GM23338 (cell line): Measurements from ENCODE around the gene RSL1D1. TPM values are rescaled to one million over a fixed set of nuclear protein-coding genes. Genes with fewer than 3 reads are reported as not detected.

Experiments
- ATAC-seq: fragments of 200-7000 bp; cut with Tn5 transposase; 3 replicates; pipeline ENCODE4 v1.9.1; 2020
- DNase-seq: peaks from one replicate; pipeline ENCODE4 v3.0.0-alpha.2; 2015; ENCODE audit warnings: low spot score
- H2AFZ ChIP-seq: fragments of 200-600 bp; sonication (generic); 2 replicates; pipeline ENCODE4 v1.8.0; 2016; ENCODE audit warnings: antibody characterized with exemption, mild to moderate bottlenecking, moderate library complexity
- H3F3A ChIP-seq: fragments of 200-600 bp; sonication (generic); replicated peaks from 2 replicates; pipeline ENCODE4 v1.8.0; 2017; ENCODE audit warnings: antibody characterized with exemption, mixed run types, low read depth
- H3K27ac ChIP-seq: fragments of 200-600 bp; sonication (generic); 2 replicates; pipeline ENCODE4 v1.6.1; 2016; ENCODE audit warnings: low read depth
- H3K27me3 ChIP-seq: fragments of 200-600 bp; sonication (generic); 2 replicates; pipeline ENCODE4 v1.8.0; 2016; ENCODE audit warnings: mild to moderate bottlenecking, mixed run types, moderate library complexity; ENCODE audit not compliant: insufficient read depth
- H3K36me3 ChIP-seq: fragments of 200-600 bp; sonication (generic); 2 replicates; pipeline ENCODE4 v1.8.0; 2016; ENCODE audit warnings: mild to moderate bottlenecking; ENCODE audit not compliant: insufficient read depth
- H3K4me1 ChIP-seq: fragments of 200-600 bp; sonication (generic); 2 replicates; pipeline ENCODE4 v1.8.0; 2016; ENCODE audit warnings: mild to moderate bottlenecking, moderate library complexity; ENCODE audit not compliant: insufficient read depth
- H3K4me2 ChIP-seq: fragments of 200-600 bp; sonication (generic); 2 replicates; pipeline ENCODE4 v1.7.1; 2017; ENCODE audit warnings: mixed run types
- H3K4me3 ChIP-seq: fragments of 200-600 bp; sonication (generic); 2 replicates; pipeline ENCODE4 v1.6.1; 2016; ENCODE audit warnings: mixed run types
- H3K79me2 ChIP-seq: fragments of 200-600 bp; sonication (generic); replicated peaks from 2 replicates; pipeline ENCODE4 v1.8.0; 2017; ENCODE audit warnings: mild to moderate bottlenecking; ENCODE audit not compliant: insufficient read depth
- H3K9me2 ChIP-seq: fragments of 200-600 bp; sonication (generic); 2 replicates; pipeline ENCODE4 v1.8.0; 2017; ENCODE audit not compliant: insufficient read depth
- H4K20me1 ChIP-seq: fragments of 200-600 bp; sonication (generic); replicated peaks from 2 replicates; pipeline ENCODE4 v1.8.0; 2017; ENCODE audit warnings: mild to moderate bottlenecking; ENCODE audit not compliant: insufficient read depth
- H3K27ac Mint-ChIP-seq: 2 replicates; pipeline ENCODE4 v1.8.0; 2020; ENCODE audit warnings: inconsistent platforms, mild to moderate bottlenecking, moderate library complexity, mixed read lengths
- H3K27me3 Mint-ChIP-seq: 3 replicates; pipeline ENCODE4 v1.8.0; 2022; ENCODE audit warnings: low read depth, mild to moderate bottlenecking, moderate library complexity, mixed read lengths, inconsistent platforms; ENCODE audit not compliant: insufficient read depth, poor library complexity
- H3K36me3 Mint-ChIP-seq: 3 replicates; pipeline ENCODE4 v1.8.0; 2021; ENCODE audit warnings: low read depth, mild to moderate bottlenecking, inconsistent platforms, moderate library complexity, mixed read lengths
- H3K4me1 Mint-ChIP-seq: 3 replicates; pipeline ENCODE4 v1.8.0; 2020; ENCODE audit warnings: mild to moderate bottlenecking, inconsistent platforms, mixed read lengths
- H3K4me3 Mint-ChIP-seq: 3 replicates; pipeline ENCODE4 v1.8.0; 2021; ENCODE audit warnings: moderate library complexity, mild to moderate bottlenecking, inconsistent platforms, mixed read lengths
- H3K9me3 Mint-ChIP-seq: 3 replicates; pipeline ENCODE4 v1.8.0; 2020; ENCODE audit warnings: moderate library complexity, mild to moderate bottlenecking, inconsistent platforms, mixed read lengths
- CREB1 ChIP-seq: fragments of 250-450 bp; sonication (Bioruptor Pico); IDR thresholded peaks from 2 replicates; pipeline ENCODE4 v1.5.0; 2020; ENCODE audit warnings: low read depth, mild to moderate bottlenecking, moderate library complexity
- CTCF ChIP-seq, 2 experiments: fragments of 200-600 bp in 1 of 2; sonication (generic) in 1 of 2; conservative IDR thresholded peaks; 2 replicates each; pipeline versions ENCODE4 v1.5.1 to v1.6.1; 2016 to 2017; ENCODE audit warnings: antibody characterized with exemption in 2 of 2, low read depth in 2 of 2, mild to moderate bottlenecking in 2 of 2, moderate library complexity in 1 of 2
- ETS1 ChIP-seq: IDR thresholded peaks from 2 replicates; pipeline ENCODE4 v1.6.1; 2016; ENCODE audit warnings: antibody characterized with exemption
- EZH2phosphoT487 ChIP-seq: fragments of 200-600 bp; sonication (generic); IDR thresholded peaks from one replicate; pipeline ENCODE4 v1.8.1; 2018; ENCODE audit warnings: antibody characterized with exemption; ENCODE audit not compliant: unreplicated experiment
- JUNB ChIP-seq: IDR thresholded peaks from one replicate; pipeline ENCODE4 v1.6.1; 2016; ENCODE audit warnings: antibody characterized with exemption; ENCODE audit not compliant: unreplicated experiment
- NANOG ChIP-seq: IDR thresholded peaks from 2 replicates; pipeline ENCODE4 v1.6.1; 2016; ENCODE audit warnings: antibody characterized with exemption, borderline replicate concordance
- POLR2AphosphoS5 ChIP-seq: IDR thresholded peaks from 2 replicates; pipeline ENCODE4 v1.6.1; 2016; ENCODE audit warnings: antibody characterized with exemption, low read depth
- STAT1 ChIP-seq: IDR thresholded peaks from one replicate; pipeline ENCODE4 v1.6.1; 2016; ENCODE audit warnings: antibody characterized with exemption; ENCODE audit not compliant: unreplicated experiment
- ZNF114 ChIP-seq: fragments of 250-450 bp; sonication (Bioruptor Pico); IDR thresholded peaks from 2 replicates; pipeline ENCODE4 v1.5.0; 2020; ENCODE audit warnings: mild to moderate bottlenecking, moderate library complexity
- polyA plus RNA-seq: library from polyadenylated mRNA; unstranded; fragments of >200 nt; fragmentation: Nextera tagmentation; extraction: Ambion mirVana; gene quantifications from 2 replicates; pipeline ENCODE4 v1.2.1, GENCODE V29; 2016
- total RNA-seq: library from RNA; depleted of rRNA; stranded (reverse); fragments of >200 nt; shearing (Covaris generic); gene quantifications from 2 replicates; pipeline ENCODE4 v1.2.3, GENCODE V29; 2014

Gene RSL1D1
- total and polyA plus RNA-seq, 2 experiments from 2014 or later: 298 to 495 TPM

- H3K9me2 ChIP-seq: no peaks in the 10 kb centered on the region
- ATAC-seq (no peak), DNase-seq (no peak)
- no peaks in the 10 kb centered on the region for H4K20me1 ChIP-seq
- no peaks in the 10 kb centered on the region for H3F3A ChIP-seq
- TF ChIP-seq JUNB: no peak
- TF ChIP-seq POLR2AphosphoS5: no peak
- no peak for TF ChIP-seq STAT1
- TF ChIP-seq NANOG: no peak
- no peak for TF ChIP-seq CREB1 (CRISPR knock-in tag)
- no peak for TF ChIP-seq ETS1
- no peak for TF ChIP-seq EZH2phosphoT487
- no peak for TF ChIP-seq CTCF (conservative IDR thresholded peaks at IDR 0.05; ENCODE audit: low read depth in 2 of 2)
- no peak for TF ChIP-seq ZNF114 (CRISPR knock-in tag)
- H3K27ac ChIP-seq: no peak overlapping the region
- Mint-ChIP-seq H3K27me3 (no peaks in the 10 kb centered on the region), H3K4me3 (no peak overlapping the region), H3K36me3 (no peaks in the 10 kb centered on the region), H3K9me3 (no peaks in the 10 kb centered on the region), H3K27ac (no peak overlapping the region), H3K4me1 (no peaks in the 10 kb centered on the region)
- no peaks in the 10 kb centered on the region for H3K4me1 ChIP-seq
- peaks cover 16% of the 10 kb centered on the region; the same call in 1 of the 2 replicates for H3K79me2 ChIP-seq
- no peak overlapping the region for H3K4me3 ChIP-seq
- H3K4me2 ChIP-seq: no peak overlapping the region
- no peaks in the 10 kb centered on the region for H3K36me3 ChIP-seq
- H3K27me3 ChIP-seq: no peaks in the 10 kb centered on the region
- no peak overlapping the region for H2AFZ ChIP-seq
Observed at GRCh38 chr16:11862489-11862888, 11.1 kb upstream of the RSL1D1 start.

GRCh38 chr16:11857161-11857560, 5.8 kb upstream of the RSL1D1 start:
- Histone ChIP-seq H3K27me3 (no peaks in the 10 kb centered on the region), H3K4me2 (no peak overlapping the region), H3K4me3 (no peak overlapping the region), H3K9me2 (no peaks in the 10 kb centered on the region), H3F3A (no peaks in the 10 kb centered on the region), H3K4me1 (no peaks in the 10 kb centered on the region), H3K36me3 (no peaks in the 10 kb centered on the region), H4K20me1 (peaks cover 4% of the 10 kb centered on the region; the same call in 1 of the 2 replicates), H3K27ac (no peak overlapping the region), H2AFZ (no peak overlapping the region), H3K79me2 (peaks cover 40% of the 10 kb centered on the region)
- peaks cover under 1% of the 10 kb centered on the region for H3K27me3 Mint-ChIP-seq
- no peaks in the 10 kb centered on the region; the same call in 2 of the 3 replicates for H3K9me3 Mint-ChIP-seq
- ATAC-seq: no peak
- H3K36me3 Mint-ChIP-seq: no peaks in the 10 kb centered on the region
- H3K4me3 Mint-ChIP-seq: no peak overlapping the region
- no peaks in the 10 kb centered on the region for H3K4me1 Mint-ChIP-seq
- no peak overlapping the region for H3K27ac Mint-ChIP-seq
- TF ChIP-seq ETS1: no peak
- no peak for DNase-seq
